Neural cell (in vitro differentiated cells): ENCODE results near the gene POU6F2. TPM values are rescaled to one million over a fixed set of nuclear protein-coding genes. Genes with fewer than 3 reads are reported as not detected.

Experiments
- H2AFZ ChIP-seq: fragments of 200-600, 300-800 bp; sonication (generic), shearing (Covaris generic); 2 replicates; pipeline ENCODE4 v1.6.0; 2014; ENCODE audit warnings: low read depth, mild to moderate bottlenecking, antibody characterized with exemption, low read length, moderate library complexity
- H3F3A ChIP-seq: fragments of 200-600 bp; shearing (Covaris generic); 2 replicates; pipeline ENCODE4 v1.6.1; 2016; ENCODE audit warnings: mild to moderate bottlenecking, moderate library complexity, mixed read lengths, antibody characterized with exemption, low read length; ENCODE audit not compliant: insufficient read depth, poor library complexity, severe bottlenecking
- H3K27ac ChIP-seq: fragments of 200-600, 300-800 bp; sonication (generic), shearing (Covaris generic); 2 replicates; pipeline ENCODE4 v1.5.1; 2014; ENCODE audit warnings: mild to moderate bottlenecking, low read length, moderate library complexity
- H3K27me3 ChIP-seq: fragments of 300-800, 200-600 bp; sonication (generic), shearing (Covaris generic); 2 replicates; pipeline ENCODE4 v1.6.0; 2014; ENCODE audit warnings: mild to moderate bottlenecking, low read depth, low read length, moderate library complexity; ENCODE audit not compliant: insufficient read depth
- H3K36me3 ChIP-seq: fragments of 300-800, 200-600 bp; sonication (generic), shearing (Covaris generic); 2 replicates; pipeline ENCODE4 v1.5.1; 2014; ENCODE audit warnings: mild to moderate bottlenecking, antibody characterized with exemption, low read length, moderate library complexity; ENCODE audit not compliant: insufficient read depth
- H3K4me2 ChIP-seq: fragments of 300-800, 200-600 bp; sonication (generic), shearing (Covaris generic); 2 replicates; pipeline ENCODE4 v1.6.0; 2014; ENCODE audit warnings: mild to moderate bottlenecking, low read length
- H3K4me3 ChIP-seq: fragments of 300-800, 200-600 bp; sonication (generic), shearing (Covaris generic); 2 replicates; pipeline ENCODE4 v1.5.1; 2014; ENCODE audit warnings: mild to moderate bottlenecking, low read length, moderate library complexity
- H3K79me2 ChIP-seq: fragments of 200-600 bp; shearing (Covaris generic); replicated peaks from 2 replicates; pipeline ENCODE4 v1.6.0; 2014; ENCODE audit warnings: mild to moderate bottlenecking, low read length, moderate library complexity; ENCODE audit not compliant: insufficient read depth
- H3K9ac ChIP-seq: fragments of 300-800, 200-600 bp; sonication (generic), shearing (Covaris generic); 2 replicates; pipeline ENCODE4 v1.6.1; 2016; ENCODE audit warnings: mild to moderate bottlenecking, low read length, mixed read lengths
- H3K9me2 ChIP-seq: fragments of 200-600 bp; shearing (Covaris generic); 2 replicates; pipeline ENCODE4 v1.6.1; 2016; ENCODE audit warnings: mild to moderate bottlenecking, low read length, mixed read lengths; ENCODE audit not compliant: insufficient read depth
- H3K9me3 ChIP-seq: fragments of 200-600, 300-800 bp; sonication (generic), shearing (Covaris generic); 2 replicates; pipeline ENCODE4 v1.6.1; 2016; ENCODE audit warnings: mild to moderate bottlenecking, mixed run types, low read length, moderate library complexity, mixed read lengths
- H4K20me1 ChIP-seq: fragments of 200-600 bp; shearing (Covaris generic); 2 replicates; pipeline ENCODE4 v1.6.1; 2016; ENCODE audit warnings: mild to moderate bottlenecking, mixed run types; ENCODE audit not compliant: insufficient read depth
- EP300 ChIP-seq: fragments of 450-650 bp; conservative IDR thresholded peaks from 2 replicates; pipeline ENCODE4 v1.6.1; 2014; ENCODE audit warnings: antibody characterized with exemption, mild to moderate bottlenecking, moderate library complexity; ENCODE audit not compliant: poor library complexity, severe bottlenecking
- EZH2 ChIP-seq: fragments of 200-600, 300-800 bp; shearing (Covaris generic), sonication (generic); IDR thresholded peaks from 2 replicates; pipeline ENCODE4 v1.6.1; 2014; ENCODE audit warnings: antibody characterized with exemption, low read length, borderline replicate concordance, mild to moderate bottlenecking; ENCODE audit not compliant: insufficient read depth, poor library complexity, severe bottlenecking
- MXI1 ChIP-seq: fragments of 450-650 bp; conservative IDR thresholded peaks from 2 replicates; pipeline ENCODE4 v1.6.1; 2014; ENCODE audit warnings: antibody characterized with exemption, mild to moderate bottlenecking; ENCODE audit not compliant: poor library complexity, severe bottlenecking
- POLR2AphosphoS5 ChIP-seq: IDR thresholded peaks from 2 replicates; pipeline ENCODE4 v1.6.1; 2012
- RAD21 ChIP-seq: fragments of 450-650 bp; conservative IDR thresholded peaks from 2 replicates; pipeline ENCODE4 v1.6.1; 2014; ENCODE audit warnings: antibody characterized with exemption, mild to moderate bottlenecking, moderate library complexity
- SMC3 ChIP-seq: fragments of 450-650 bp; conservative IDR thresholded peaks from 2 replicates; pipeline ENCODE4 v1.6.1; 2014; ENCODE audit warnings: antibody characterized with exemption, mild to moderate bottlenecking, moderate library complexity; ENCODE audit not compliant: poor library complexity
- TAF1 ChIP-seq: IDR thresholded peaks from 2 replicates; pipeline ENCODE4 v1.6.1; 2012; ENCODE audit warnings: low read depth
- polyA plus RNA-seq: library from polyadenylated mRNA; depleted of rRNA; stranded (reverse); fragments of >200 nt; gene quantifications from 2 replicates; pipeline ENCODE4 v1.2.3, GENCODE V29; 2014
- TF ChIP-seq, protein P1 (sequence below): fragments of 450-650 bp; IDR thresholded peaks from 2 replicates; pipeline ENCODE4 v1.5.1; 2014; ENCODE audit warnings: antibody characterized with exemption, mild to moderate bottlenecking, moderate library complexity; ENCODE audit not compliant: poor library complexity, severe bottlenecking
- TF ChIP-seq, protein P2 (sequence below): IDR thresholded peaks from 2 replicates; pipeline ENCODE4 v1.6.1; 2012; ENCODE audit warnings: borderline replicate concordance

POU6F2 gene
- polyA plus RNA-seq, 1 donor from 2014 or later = 2.8 TPM

DNA sequence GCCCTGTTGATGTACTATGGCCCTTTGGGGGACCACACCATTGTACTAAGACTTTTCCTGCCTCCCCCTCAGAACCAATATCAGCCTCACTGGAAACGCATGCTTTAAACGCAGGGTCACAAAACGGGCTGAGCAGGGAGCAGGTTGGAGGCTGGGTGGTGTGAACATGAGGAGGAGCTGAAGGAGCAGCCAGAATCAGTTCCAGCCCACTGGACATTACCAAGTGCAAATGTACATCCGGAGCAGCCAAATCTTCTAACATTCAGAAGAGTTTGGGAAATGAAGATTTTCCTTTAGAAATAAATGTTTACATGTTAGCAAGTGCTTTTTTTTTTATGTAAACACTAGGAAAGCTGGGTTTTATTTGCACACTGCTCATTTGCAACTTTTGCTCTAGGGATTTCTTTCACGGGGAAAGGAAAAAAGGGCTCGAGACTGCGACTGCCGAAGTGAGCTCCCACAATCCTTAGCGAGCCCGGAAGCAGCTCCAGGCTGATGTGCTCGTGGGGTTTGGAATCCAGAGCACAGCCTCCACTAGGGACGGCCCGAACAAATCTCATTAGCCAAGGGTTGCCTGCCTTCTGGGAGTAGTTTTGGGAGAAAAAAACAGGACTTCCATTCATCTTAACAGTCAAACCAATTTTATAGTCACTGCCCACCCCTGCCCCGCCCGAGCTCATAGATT lies 480.5 kb downstream of the POU6F2 start:
- no peak overlapping the region for H2AFZ ChIP-seq
- no peak overlapping the region for H3K27ac ChIP-seq
- H3K4me2 ChIP-seq = no peak overlapping the region
- no peaks in the 10 kb centered on the region for H3K9me3 ChIP-seq
- TF ChIP-seq POLR2AphosphoS5 = no peak
- no peak for TF ChIP-seq RAD21
- TF ChIP-seq MXI1 = no peak
- TF ChIP-seq EP300 = no peak
- H3K79me2 ChIP-seq = no peaks in the 10 kb centered on the region
- H4K20me1 ChIP-seq = no peaks in the 10 kb centered on the region
- no peaks in the 10 kb centered on the region for H3K27me3 ChIP-seq
- H3F3A ChIP-seq = no peaks in the 10 kb centered on the region
- H3K36me3 ChIP-seq = no peaks in the 10 kb centered on the region
- no peaks in the 10 kb centered on the region for H3K9me2 ChIP-seq
- no peak overlapping the region for H3K9ac ChIP-seq
- H3K4me3 ChIP-seq = no peak overlapping the region

DNA sequence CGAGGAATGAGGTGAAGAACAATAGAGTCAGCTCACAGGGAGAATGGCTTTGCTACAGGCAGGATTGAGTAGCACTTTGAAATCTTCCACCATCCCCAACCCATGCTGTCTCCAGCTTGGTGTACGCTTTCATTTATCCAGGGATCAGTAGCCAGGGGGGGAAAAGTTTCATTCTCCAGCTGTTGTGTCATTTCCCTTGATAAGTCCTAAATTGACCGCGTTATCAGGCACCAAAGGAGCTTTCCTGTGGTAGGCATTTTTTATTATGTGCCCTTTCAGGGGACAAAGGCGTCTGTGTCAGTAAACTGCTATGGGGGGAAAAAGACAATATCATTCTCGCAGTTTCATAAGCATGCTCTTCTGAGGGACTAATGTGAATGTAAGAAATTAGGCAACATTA lies 481.9 kb downstream of the POU6F2 start:
- Histone ChIP-seq H3K9ac (no peak overlapping the region), H2AFZ (no peak overlapping the region), H3K27me3 (no peaks in the 10 kb centered on the region), H3K36me3 (no peaks in the 10 kb centered on the region), H3K4me3 (no peak overlapping the region), H3K4me2 (no peak overlapping the region), H3F3A (no peaks in the 10 kb centered on the region), H3K9me2 (no peaks in the 10 kb centered on the region), H4K20me1 (no peaks in the 10 kb centered on the region), H3K9me3 (no peaks in the 10 kb centered on the region), H3K27ac (no peak overlapping the region), H3K79me2 (no peaks in the 10 kb centered on the region)
- TF ChIP-seq SMC3 = no peak
- no peak for TF ChIP-seq EP300
- TF ChIP-seq RAD21 = no peak
- no peak for TF ChIP-seq TAF1
- TF ChIP-seq MXI1 = no peak
- no peak for TF ChIP-seq EZH2
- no peak for TF ChIP-seq POLR2AphosphoS5
- TF ChIP-seq, protein P1, sequence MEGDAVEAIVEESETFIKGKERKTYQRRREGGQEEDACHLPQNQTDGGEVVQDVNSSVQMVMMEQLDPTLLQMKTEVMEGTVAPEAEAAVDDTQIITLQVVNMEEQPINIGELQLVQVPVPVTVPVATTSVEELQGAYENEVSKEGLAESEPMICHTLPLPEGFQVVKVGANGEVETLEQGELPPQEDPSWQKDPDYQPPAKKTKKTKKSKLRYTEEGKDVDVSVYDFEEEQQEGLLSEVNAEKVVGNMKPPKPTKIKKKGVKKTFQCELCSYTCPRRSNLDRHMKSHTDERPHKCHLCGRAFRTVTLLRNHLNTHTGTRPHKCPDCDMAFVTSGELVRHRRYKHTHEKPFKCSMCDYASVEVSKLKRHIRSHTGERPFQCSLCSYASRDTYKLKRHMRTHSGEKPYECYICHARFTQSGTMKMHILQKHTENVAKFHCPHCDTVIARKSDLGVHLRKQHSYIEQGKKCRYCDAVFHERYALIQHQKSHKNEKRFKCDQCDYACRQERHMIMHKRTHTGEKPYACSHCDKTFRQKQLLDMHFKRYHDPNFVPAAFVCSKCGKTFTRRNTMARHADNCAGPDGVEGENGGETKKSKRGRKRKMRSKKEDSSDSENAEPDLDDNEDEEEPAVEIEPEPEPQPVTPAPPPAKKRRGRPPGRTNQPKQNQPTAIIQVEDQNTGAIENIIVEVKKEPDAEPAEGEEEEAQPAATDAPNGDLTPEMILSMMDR = no peak
- TF ChIP-seq, protein P2, sequence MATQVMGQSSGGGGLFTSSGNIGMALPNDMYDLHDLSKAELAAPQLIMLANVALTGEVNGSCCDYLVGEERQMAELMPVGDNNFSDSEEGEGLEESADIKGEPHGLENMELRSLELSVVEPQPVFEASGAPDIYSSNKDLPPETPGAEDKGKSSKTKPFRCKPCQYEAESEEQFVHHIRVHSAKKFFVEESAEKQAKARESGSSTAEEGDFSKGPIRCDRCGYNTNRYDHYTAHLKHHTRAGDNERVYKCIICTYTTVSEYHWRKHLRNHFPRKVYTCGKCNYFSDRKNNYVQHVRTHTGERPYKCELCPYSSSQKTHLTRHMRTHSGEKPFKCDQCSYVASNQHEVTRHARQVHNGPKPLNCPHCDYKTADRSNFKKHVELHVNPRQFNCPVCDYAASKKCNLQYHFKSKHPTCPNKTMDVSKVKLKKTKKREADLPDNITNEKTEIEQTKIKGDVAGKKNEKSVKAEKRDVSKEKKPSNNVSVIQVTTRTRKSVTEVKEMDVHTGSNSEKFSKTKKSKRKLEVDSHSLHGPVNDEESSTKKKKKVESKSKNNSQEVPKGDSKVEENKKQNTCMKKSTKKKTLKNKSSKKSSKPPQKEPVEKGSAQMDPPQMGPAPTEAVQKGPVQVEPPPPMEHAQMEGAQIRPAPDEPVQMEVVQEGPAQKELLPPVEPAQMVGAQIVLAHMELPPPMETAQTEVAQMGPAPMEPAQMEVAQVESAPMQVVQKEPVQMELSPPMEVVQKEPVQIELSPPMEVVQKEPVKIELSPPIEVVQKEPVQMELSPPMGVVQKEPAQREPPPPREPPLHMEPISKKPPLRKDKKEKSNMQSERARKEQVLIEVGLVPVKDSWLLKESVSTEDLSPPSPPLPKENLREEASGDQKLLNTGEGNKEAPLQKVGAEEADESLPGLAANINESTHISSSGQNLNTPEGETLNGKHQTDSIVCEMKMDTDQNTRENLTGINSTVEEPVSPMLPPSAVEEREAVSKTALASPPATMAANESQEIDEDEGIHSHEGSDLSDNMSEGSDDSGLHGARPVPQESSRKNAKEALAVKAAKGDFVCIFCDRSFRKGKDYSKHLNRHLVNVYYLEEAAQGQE = no peak
